ENCODE results near the gene PUSL1. TPM values are rescaled to one million over a fixed set of nuclear protein-coding genes. Genes with fewer than 3 reads are reported as not detected.

Gene PUSL1
- total RNA-seq, 8 experiments from 2014 or later, result 12.0 to 45.8 (median 22.4) TPM

GRCh38 chr1:1291548-1292441, 16.6 kb upstream of the PUSL1 start:
- in situ Hi-C loops (cut with MboI; ENCODE audit: low pct_unique_long_range_greater_than_20kb in 2 of 9, low sequenced_read_pairs in 9 of 9, unreplicated experiment in 9 of 9), result no loop called here
- Histone ChIP-seq H3K4me1 (replicated peaks in 1 of 2) (peaks cover 15 to 18% of the 10 kb centered on the region in 2 donors), H3K4me3 (no peak overlapping the region), H3K27ac (no peak overlapping the region)
- WGBS, 10 experiments, result 10 to 27% (median 21%) methylated on average over 8 to 11 of the region's 45 CpGs; no CpG with 5 or more reads in 7 of the 10 experiments
- ATAC-seq (replicated peaks in 6 of 8), result peak; percentile 57 to 87 (median 66)

- ATAC-seq (replicated peaks in 6 of 8), result peak in 1 of 8 experiments; percentile 0
- H3K27ac ChIP-seq, result no peak overlapping the region
- in situ Hi-C loops (cut with MboI; ENCODE audit: low pct_unique_long_range_greater_than_20kb in 2 of 9, low sequenced_read_pairs in 9 of 9, unreplicated experiment in 9 of 9), result no loop called here
- WGBS, 10 experiments, result 100% methylated on average over 1 of the region's 9 CpGs; no CpG with 5 or more reads in 7 of the 10 experiments
- no peak overlapping the region for H3K4me3 ChIP-seq
- H3K4me1 ChIP-seq (replicated peaks in 1 of 2), result peaks cover 15 to 18% of the 10 kb centered on the region in 2 donors
These were observed 16.0 kb upstream of the PUSL1 start for GRCh38 chr1:1292442-1292779.

GRCh38 chr1:1292851-1293250, 15.5 kb upstream of the PUSL1 start:
- in situ Hi-C loops (cut with MboI; ENCODE audit: low pct_unique_long_range_greater_than_20kb in 2 of 9, low sequenced_read_pairs in 9 of 9, unreplicated experiment in 9 of 9), result no loop called here
- Histone ChIP-seq H3K4me1 (replicated peaks in 1 of 2) (peaks cover 15 to 18% of the 10 kb centered on the region in 2 donors), H3K27ac (no peak overlapping the region), H3K4me3 (no peak overlapping the region)
- ATAC-seq (replicated peaks in 6 of 8), result no peak
- whole genome bisulfite sequencing, 10 experiments, result 86 to 100% (median 93%) methylated on average over 1 to 13 of the region's 18 CpGs; no CpG with 5 or more reads in 6 of the 10 experiments

- Histone ChIP-seq H3K27ac (no peak overlapping the region), H3K4me1 (replicated peaks in 1 of 2) (peaks cover 16 to 19% of the 10 kb centered on the region in 2 donors), H3K4me3 (no peak overlapping the region)
- in situ Hi-C loops (cut with MboI; ENCODE audit: low pct_unique_long_range_greater_than_20kb in 2 of 9, low sequenced_read_pairs in 9 of 9, unreplicated experiment in 9 of 9), result no loop called here
- peak in 3 of 8 experiments; percentile 41 to 57 (median 56) for ATAC-seq (replicated peaks in 6 of 8)
- WGBS, 10 experiments, result 73 to 100% (median 77%) methylated on average over 4 to 21 of the region's 94 CpGs; no CpG with 5 or more reads in 7 of the 10 experiments
These were observed 14.8 kb upstream of the PUSL1 start for GRCh38 chr1:1293263-1294249.

- WGBS, 10 experiments, result 78 to 100% (median 93%) methylated on average over 1 to 27 of the region's 58 CpGs; no CpG with 5 or more reads in 7 of the 10 experiments
- Histone ChIP-seq H3K27ac (no peak overlapping the region), H3K4me3 (no peak overlapping the region), H3K4me1 (replicated peaks in 1 of 2) (peaks cover 23 to 25% of the 10 kb centered on the region in 2 donors)
- in situ Hi-C loops (cut with MboI; ENCODE audit: low pct_unique_long_range_greater_than_20kb in 2 of 9, low sequenced_read_pairs in 9 of 9, unreplicated experiment in 9 of 9), result no loop called here
- no peak for ATAC-seq (replicated peaks in 6 of 8)
These were observed 14.0 kb upstream of the PUSL1 start for GRCh38 chr1:1294250-1294890.

GRCh38 chr1:1295154-1295923, 13.1 kb upstream of the PUSL1 start:
- Histone ChIP-seq H3K27ac (no peak overlapping the region), H3K4me1 (replicated peaks in 1 of 2) (peaks cover 28 to 29% of the 10 kb centered on the region in 2 donors), H3K4me3 (no peak overlapping the region)
- in situ Hi-C loops (cut with MboI; ENCODE audit: low pct_unique_long_range_greater_than_20kb in 2 of 9, low sequenced_read_pairs in 9 of 9, unreplicated experiment in 9 of 9), result no loop called here
- 80 to 100% (median 95%) methylated on average over 1 to 18 of the region's 35 CpGs; no CpG with 5 or more reads in 4 of the 10 experiments for WGBS, 10 experiments
- ATAC-seq (replicated peaks in 6 of 8), result no peak

GRCh38 chr1:1296070-1297061, 12.0 kb upstream of the PUSL1 start:
- in situ Hi-C loops (cut with MboI; ENCODE audit: low pct_unique_long_range_greater_than_20kb in 2 of 9, low sequenced_read_pairs in 9 of 9, unreplicated experiment in 9 of 9), result no loop called here
- H3K27ac ChIP-seq, result no peak overlapping the region
- no peak overlapping the region for H3K4me3 ChIP-seq
- ATAC-seq (replicated peaks in 6 of 8), result no peak
- peaks cover 19 to 24% of the 10 kb centered on the region in 2 donors for H3K4me1 ChIP-seq (replicated peaks in 1 of 2)
- 87 to 100% (median 98%) methylated on average over 7 to 14 of the region's 62 CpGs; no CpG with 5 or more reads in 6 of the 10 experiments for WGBS, 10 experiments

GRCh38 chr1:1297802-1298424, 10.5 kb upstream of the PUSL1 start:
- no peak overlapping the region for H3K27ac ChIP-seq

GRCh38 chr1:1298861-1299685, 9.3 kb upstream of the PUSL1 start:
- no peak overlapping the region for H3K4me3 ChIP-seq
- in situ Hi-C loops (cut with MboI; ENCODE audit: low pct_unique_long_range_greater_than_20kb in 2 of 9, low sequenced_read_pairs in 9 of 9, unreplicated experiment in 9 of 9), result no loop called here
- 28 to 94% (median 55%) methylated on average over 1 to 7 of the region's 30 CpGs; no CpG with 5 or more reads in 6 of the 10 experiments for WGBS, 10 experiments
- peak overlapping the region; percentile 32 to 64 for H3K27ac ChIP-seq
- peak in 6 of 8 experiments; percentile 47 to 81 (median 74) for ATAC-seq (replicated peaks in 6 of 8)
- H3K4me1 ChIP-seq (replicated peaks in 1 of 2), result peaks cover 16 to 18% of the 10 kb centered on the region in 2 donors

More at GRCh38 chr1:1297802-1298424, 10.5 kb upstream of the PUSL1 start:
- H3K4me3 ChIP-seq, result no peak overlapping the region
- 80 to 100% (median 88%) methylated on average over 1 to 18 of the region's 31 CpGs; no CpG with 5 or more reads in 6 of the 10 experiments for WGBS, 10 experiments
- peaks cover 12 to 14% of the 10 kb centered on the region in 2 donors for H3K4me1 ChIP-seq (replicated peaks in 1 of 2)
- in situ Hi-C loops (cut with MboI; ENCODE audit: low pct_unique_long_range_greater_than_20kb in 2 of 9, low sequenced_read_pairs in 9 of 9, unreplicated experiment in 9 of 9), result no loop called here
- ATAC-seq (replicated peaks in 6 of 8), result no peak

- 20 to 66% (median 60%) methylated on average over 1 to 3 of the region's 22 CpGs; no CpG with 5 or more reads in 7 of the 10 experiments for WGBS, 10 experiments
- in situ Hi-C loops (cut with MboI; ENCODE audit: low pct_unique_long_range_greater_than_20kb in 2 of 9, low sequenced_read_pairs in 9 of 9, unreplicated experiment in 9 of 9), result no loop called here
- no peak overlapping the region for H3K4me3 ChIP-seq
These were observed 8.6 kb upstream of the PUSL1 start for GRCh38 chr1:1299686-1300351.

More at GRCh38 chr1:1299686-1300351, 8.6 kb upstream of the PUSL1 start:
- Histone ChIP-seq H3K27ac (peak overlapping the region in 1 of 2 donors; percentile 21), H3K4me1 (replicated peaks in 1 of 2) (peaks cover 17 to 23% of the 10 kb centered on the region in 2 donors)
- ATAC-seq (replicated peaks in 6 of 8), result peak in 1 of 8 experiments; percentile 2

All from motor neuron (in vitro differentiated cells).